ENCODE results near the gene OGG1. TPM values are rescaled to one million over a fixed set of nuclear protein-coding genes. Genes with fewer than 3 reads are reported as not detected.

OGG1 gene
- total RNA-seq, 1 experiment from 2014 or later = 21.4 TPM

GRCh38 chr3:9746330-9746729, 3.4 kb upstream of the OGG1 start:
- no peaks in the 10 kb centered on the region for H3K27me3 ChIP-seq
- peak; percentile 35 for DNase-seq
- H3K4me3 ChIP-seq = no peak overlapping the region
- peaks cover 16% of the 10 kb centered on the region for H3K36me3 ChIP-seq
- H3K9me3 ChIP-seq = no peaks in the 10 kb centered on the region

GRCh38 chr3:9747267-9747666, 2.5 kb upstream of the OGG1 start:
- H3K9me3 ChIP-seq = no peaks in the 10 kb centered on the region
- DNase-seq = peak; percentile 29
- peaks cover 16% of the 10 kb centered on the region for H3K36me3 ChIP-seq
- no peak overlapping the region for H3K4me3 ChIP-seq
- no peaks in the 10 kb centered on the region for H3K27me3 ChIP-seq

- no peak for DNase-seq
- H3K4me3 ChIP-seq = no peak overlapping the region
- H3K27me3 ChIP-seq = no peaks in the 10 kb centered on the region
- peaks cover 17% of the 10 kb centered on the region for H3K36me3 ChIP-seq
- no peaks in the 10 kb centered on the region for H3K9me3 ChIP-seq
Observed at GRCh38 chr3:9748031-9748430, 1.7 kb upstream of the OGG1 start.

GRCh38 chr3:9749296-9749644, 482 bp upstream of the OGG1 start:
- peak overlapping the region; percentile 61 for H3K4me3 ChIP-seq
- DNase-seq = no peak
- no peaks in the 10 kb centered on the region for H3K9me3 ChIP-seq
- H3K36me3 ChIP-seq = peaks cover 16% of the 10 kb centered on the region
- no peaks in the 10 kb centered on the region for H3K27me3 ChIP-seq

GRCh38 chr3:9750556-9751411, 1.0 kb downstream of the OGG1 start:
- H3K9me3 ChIP-seq = no peaks in the 10 kb centered on the region
- H3K36me3 ChIP-seq = peaks cover 16% of the 10 kb centered on the region
- peak overlapping the region; percentile 61 for H3K4me3 ChIP-seq
- no peak for DNase-seq
- no peaks in the 10 kb centered on the region for H3K27me3 ChIP-seq

- no peak for DNase-seq
- Histone ChIP-seq H3K9me3 (no peaks in the 10 kb centered on the region), H3K27me3 (no peaks in the 10 kb centered on the region), H3K36me3 (peaks cover 8% of the 10 kb centered on the region; the same call in 1 of the 2 replicates), H3K4me3 (no peak overlapping the region)
Observed at GRCh38 chr3:9754678-9755077, 4.9 kb downstream of the OGG1 start.

GRCh38 chr3:9757427-9757826, 7.7 kb downstream of the OGG1 start:
- Histone ChIP-seq H3K4me3 (no peak overlapping the region), H3K36me3 (peaks cover 5% of the 10 kb centered on the region; the same call in 1 of the 2 replicates), H3K27me3 (no peaks in the 10 kb centered on the region), H3K9me3 (no peaks in the 10 kb centered on the region)
- DNase-seq = no peak

- H3K9me3 ChIP-seq = no peaks in the 10 kb centered on the region
- H3K4me3 ChIP-seq = no peak overlapping the region
- H3K36me3 ChIP-seq = no peaks in the 10 kb centered on the region; the same call in 1 of the 2 replicates
- H3K27me3 ChIP-seq = no peaks in the 10 kb centered on the region
- DNase-seq = no peak
Observed at GRCh38 chr3:9760779-9761505, 11.2 kb downstream of the OGG1 start.

- no peaks in the 10 kb centered on the region for H3K9me3 ChIP-seq
- H3K4me3 ChIP-seq = no peak overlapping the region
- H3K36me3 ChIP-seq = no peaks in the 10 kb centered on the region
- DNase-seq = no peak
- no peaks in the 10 kb centered on the region for H3K27me3 ChIP-seq
Observed at GRCh38 chr3:9761919-9762318, 12.2 kb downstream of the OGG1 start.

GRCh38 chr3:9762871-9763270, 13.1 kb downstream of the OGG1 start:
- Histone ChIP-seq H3K27me3 (no peaks in the 10 kb centered on the region), H3K36me3 (no peaks in the 10 kb centered on the region), H3K4me3 (no peak overlapping the region), H3K9me3 (no peaks in the 10 kb centered on the region)
- DNase-seq = no peak

GRCh38 chr3:9765865-9766264, 16.1 kb downstream of the OGG1 start:
- Histone ChIP-seq H3K4me3 (no peak overlapping the region), H3K36me3 (no peaks in the 10 kb centered on the region), H3K9me3 (no peaks in the 10 kb centered on the region), H3K27me3 (no peaks in the 10 kb centered on the region)
- DNase-seq = no peak

- H3K27me3 ChIP-seq = no peaks in the 10 kb centered on the region
- H3K9me3 ChIP-seq = no peaks in the 10 kb centered on the region
- no peak for DNase-seq
- no peak overlapping the region for H3K4me3 ChIP-seq
- H3K36me3 ChIP-seq = no peaks in the 10 kb centered on the region
Observed at GRCh38 chr3:9767418-9767817, 17.7 kb downstream of the OGG1 start.

GRCh38 chr3:9768141-9768775, 18.5 kb downstream of the OGG1 start:
- no peak for DNase-seq
- no peaks in the 10 kb centered on the region for H3K9me3 ChIP-seq
- H3K27me3 ChIP-seq = no peaks in the 10 kb centered on the region
- no peak overlapping the region for H3K4me3 ChIP-seq
- H3K36me3 ChIP-seq = no peaks in the 10 kb centered on the region

GRCh38 chr3:9769012-9769411, 19.3 kb downstream of the OGG1 start:
- no peak for DNase-seq
- Histone ChIP-seq H3K27me3 (no peaks in the 10 kb centered on the region), H3K4me3 (peak overlapping the region; percentile 34), H3K9me3 (no peaks in the 10 kb centered on the region), H3K36me3 (no peaks in the 10 kb centered on the region)

- peak within 1 kb of the TSS; percentile 34 for H3K4me3 ChIP-seq
- DNase-seq = peak; percentile 56
- no peaks in the 10 kb centered on the region for H3K9me3 ChIP-seq
- H3K27me3 ChIP-seq = no peaks in the 10 kb centered on the region
- no peaks in the 10 kb centered on the region for H3K36me3 ChIP-seq
Observed at GRCh38 chr3:9769426-9770275, 19.9 kb downstream of the OGG1 start, which contains the start of gene CAMK1. CAMK1 (minus strand) TSS chr3:9769947; CDS start chr3:9767749, 2,198 bp downstream.

- DNase-seq = peak; percentile 23
- Histone ChIP-seq H3K36me3 (no peaks in the 10 kb centered on the region), H3K9me3 (no peaks in the 10 kb centered on the region), H3K27me3 (no peaks in the 10 kb centered on the region), H3K4me3 (peak overlapping the region; percentile 34)
Observed at GRCh38 chr3:9770276-9770812, 20.6 kb downstream of the OGG1 start.

Measured in MG63 (cell line).